HFF-Myc (cell line): ENCODE measurements around the gene LSM14B.

Experiments used
- DNase-seq: peaks from one replicate; pipeline ENCODE4 v3.0.0-alpha.2; 2011; ENCODE audit warnings: low read depth; ENCODE audit errors: extremely low read depth
- H3K4me3 ChIP-seq: replicated peaks from 2 replicates; pipeline ENCODE4 v1.5.1; 2011; ENCODE audit warnings: low read depth, mild to moderate bottlenecking, control low read depth, low read length
- TF ChIP-seq, protein P1 (sequence below): IDR thresholded peaks from 2 replicates; pipeline ENCODE4 v1.5.1; 2012; ENCODE audit warnings: mild to moderate bottlenecking, low read depth, low read length, control low read depth; ENCODE audit errors: missing control alignments

LSM14B gene

DNA sequence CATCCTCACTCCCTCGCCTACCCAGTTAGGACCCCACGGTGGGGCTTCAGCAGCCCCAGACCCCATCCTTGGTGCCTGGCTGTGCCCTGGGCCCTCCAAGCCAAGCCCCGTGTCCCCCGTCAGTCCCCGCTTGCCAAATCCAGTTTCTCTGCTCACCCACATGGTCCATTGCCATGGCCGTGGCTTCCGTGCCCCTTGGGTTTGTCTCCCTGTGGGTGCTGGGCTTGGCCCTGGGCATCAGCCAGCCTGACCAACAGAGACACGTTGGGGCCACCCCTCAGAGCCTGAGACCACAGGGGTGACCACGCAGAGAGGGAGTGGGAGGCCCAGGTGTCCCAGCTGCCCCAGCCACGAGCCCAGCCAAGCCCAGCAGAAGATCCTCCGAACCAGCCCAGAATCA is 28.9 kb downstream of the LSM14B start:
- no peak overlapping the region for H3K4me3 ChIP-seq
- TF ChIP-seq, protein P1, sequence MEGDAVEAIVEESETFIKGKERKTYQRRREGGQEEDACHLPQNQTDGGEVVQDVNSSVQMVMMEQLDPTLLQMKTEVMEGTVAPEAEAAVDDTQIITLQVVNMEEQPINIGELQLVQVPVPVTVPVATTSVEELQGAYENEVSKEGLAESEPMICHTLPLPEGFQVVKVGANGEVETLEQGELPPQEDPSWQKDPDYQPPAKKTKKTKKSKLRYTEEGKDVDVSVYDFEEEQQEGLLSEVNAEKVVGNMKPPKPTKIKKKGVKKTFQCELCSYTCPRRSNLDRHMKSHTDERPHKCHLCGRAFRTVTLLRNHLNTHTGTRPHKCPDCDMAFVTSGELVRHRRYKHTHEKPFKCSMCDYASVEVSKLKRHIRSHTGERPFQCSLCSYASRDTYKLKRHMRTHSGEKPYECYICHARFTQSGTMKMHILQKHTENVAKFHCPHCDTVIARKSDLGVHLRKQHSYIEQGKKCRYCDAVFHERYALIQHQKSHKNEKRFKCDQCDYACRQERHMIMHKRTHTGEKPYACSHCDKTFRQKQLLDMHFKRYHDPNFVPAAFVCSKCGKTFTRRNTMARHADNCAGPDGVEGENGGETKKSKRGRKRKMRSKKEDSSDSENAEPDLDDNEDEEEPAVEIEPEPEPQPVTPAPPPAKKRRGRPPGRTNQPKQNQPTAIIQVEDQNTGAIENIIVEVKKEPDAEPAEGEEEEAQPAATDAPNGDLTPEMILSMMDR = no peak
- no peak for DNase-seq

DNA sequence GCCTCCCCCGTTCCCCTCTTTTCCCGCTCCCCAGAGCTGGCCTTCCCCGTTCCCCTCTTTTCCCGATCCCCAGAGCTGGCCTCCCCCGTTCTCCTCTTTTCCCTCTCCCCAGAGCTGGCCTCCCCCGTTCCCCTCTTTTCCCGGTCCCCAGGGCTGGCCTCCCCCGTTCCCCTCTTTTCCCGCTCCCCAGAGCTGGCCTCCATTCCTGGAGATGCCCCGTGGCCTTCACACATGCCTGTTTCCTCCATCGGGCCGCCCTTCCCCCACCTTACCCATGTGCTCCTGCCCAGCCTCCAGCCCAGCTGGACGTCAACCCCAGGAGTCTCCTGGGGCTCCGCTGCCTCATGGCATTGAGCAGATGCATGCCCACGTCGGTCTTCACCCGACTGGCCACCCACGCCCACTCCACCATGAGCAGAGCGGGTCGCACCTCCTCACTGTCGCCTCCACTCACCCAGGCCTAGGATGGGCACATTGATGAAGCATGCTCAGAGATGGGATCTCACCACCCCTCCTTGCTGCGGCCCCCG is 29.6 kb downstream of the LSM14B start:
- DNase-seq = no peak
- TF ChIP-seq, protein P1 = no peak
- no peak overlapping the region for H3K4me3 ChIP-seq

DNA sequence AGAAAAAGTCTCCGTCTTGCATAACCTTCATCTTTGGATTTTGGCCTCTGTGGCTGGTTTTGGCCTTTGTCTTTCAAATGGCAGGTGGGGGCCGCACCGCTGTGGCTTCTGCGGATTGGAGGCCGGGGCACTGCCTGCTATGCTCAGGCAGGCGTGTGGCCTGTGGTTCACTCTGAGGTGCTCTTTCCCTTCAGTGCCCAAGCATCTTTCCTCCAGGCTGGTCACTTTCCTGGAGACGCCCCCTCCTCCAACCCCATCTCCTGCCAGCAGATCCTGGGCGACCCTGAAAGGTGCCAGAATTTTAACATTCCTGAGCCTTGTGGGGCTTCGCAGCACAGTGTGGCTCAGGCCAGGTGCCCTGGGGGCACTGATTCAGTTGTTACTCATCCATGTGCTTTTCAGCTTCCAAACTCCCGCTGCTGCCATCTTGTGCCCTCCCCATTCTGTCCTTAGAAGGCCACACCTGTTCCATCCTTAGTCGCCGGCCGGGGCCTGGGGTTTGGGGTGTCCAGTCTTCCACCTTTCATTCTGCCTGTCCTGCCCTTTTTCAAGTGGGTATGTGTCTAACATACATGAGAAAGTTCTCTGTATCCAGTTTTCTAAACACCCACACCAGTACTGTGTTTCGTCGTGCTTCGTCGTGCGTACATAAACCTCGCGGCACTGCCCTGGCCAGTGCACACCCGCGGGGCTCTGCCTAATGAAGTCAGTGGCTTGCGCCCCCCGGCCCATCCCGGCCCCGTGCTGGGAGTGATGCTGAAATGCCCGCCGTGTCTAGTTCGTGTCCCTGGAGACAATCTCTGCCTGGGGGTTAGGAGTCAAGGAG is 33.4 kb downstream of the LSM14B start:
- DNase-seq = no peak
- TF ChIP-seq, protein P1 = no peak
- H3K4me3 ChIP-seq = no peak overlapping the region

DNA sequence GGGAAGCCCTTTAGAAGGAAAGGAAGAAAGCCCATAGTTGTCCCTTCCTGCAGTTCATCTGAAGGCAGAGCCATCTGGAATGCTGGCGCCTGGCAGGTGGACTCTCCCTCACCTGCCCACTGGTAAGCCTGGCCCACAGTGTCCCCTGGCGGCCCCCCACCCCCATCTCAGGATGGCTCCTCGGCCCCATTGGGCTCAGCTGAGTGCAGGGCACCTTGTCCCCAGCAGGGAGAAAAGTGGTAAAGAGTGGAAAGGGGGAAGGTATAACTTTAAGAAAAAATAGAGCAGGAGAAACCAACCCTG is 33.9 kb downstream of the LSM14B start:
- TF ChIP-seq, protein P1 = no peak
- no peak for DNase-seq
- H3K4me3 ChIP-seq = no peak overlapping the region

DNA sequence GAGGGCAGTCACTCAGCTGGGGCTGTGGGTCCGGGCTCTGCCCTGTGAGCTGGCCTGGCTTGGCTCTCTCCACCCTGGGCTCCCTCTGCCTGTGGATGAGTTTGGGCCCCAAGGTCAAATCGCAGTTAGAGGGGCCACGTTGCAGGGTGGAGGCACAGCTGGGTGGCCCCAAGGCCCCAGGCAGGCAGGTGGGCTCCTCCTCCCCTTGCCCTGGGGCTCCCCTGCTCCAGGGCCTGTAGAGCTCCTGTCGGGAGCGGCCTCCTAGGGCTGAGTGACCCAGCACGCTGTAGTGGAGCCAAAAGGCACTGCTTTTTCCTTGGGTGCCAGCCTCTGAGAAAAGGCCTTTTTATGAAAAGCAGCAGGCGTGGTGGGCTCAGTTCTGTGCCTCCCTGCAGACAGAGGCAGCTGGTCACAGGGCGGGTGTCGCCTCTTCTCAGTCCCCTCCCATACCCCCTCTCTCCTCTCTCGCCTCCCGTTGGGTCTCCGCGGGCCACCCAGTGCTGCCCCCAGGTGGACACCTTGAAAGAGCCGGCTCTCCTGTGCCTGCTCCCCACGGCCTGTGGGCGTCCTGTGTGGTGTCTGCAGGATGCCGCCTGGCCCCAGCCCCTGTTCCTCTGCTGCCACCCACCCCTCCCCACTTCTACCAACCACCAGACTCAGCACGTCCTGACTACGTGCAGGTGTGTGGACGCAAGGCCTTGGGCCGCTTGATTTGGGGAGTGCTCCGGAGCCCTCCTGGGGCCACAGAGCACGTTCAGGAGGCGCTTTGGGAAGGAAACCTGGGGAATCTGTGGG is 34.5 kb downstream of the LSM14B start:
- TF ChIP-seq, protein P1 = peak; percentile 74
- no peak for DNase-seq
- H3K4me3 ChIP-seq = no peak overlapping the region

DNA sequence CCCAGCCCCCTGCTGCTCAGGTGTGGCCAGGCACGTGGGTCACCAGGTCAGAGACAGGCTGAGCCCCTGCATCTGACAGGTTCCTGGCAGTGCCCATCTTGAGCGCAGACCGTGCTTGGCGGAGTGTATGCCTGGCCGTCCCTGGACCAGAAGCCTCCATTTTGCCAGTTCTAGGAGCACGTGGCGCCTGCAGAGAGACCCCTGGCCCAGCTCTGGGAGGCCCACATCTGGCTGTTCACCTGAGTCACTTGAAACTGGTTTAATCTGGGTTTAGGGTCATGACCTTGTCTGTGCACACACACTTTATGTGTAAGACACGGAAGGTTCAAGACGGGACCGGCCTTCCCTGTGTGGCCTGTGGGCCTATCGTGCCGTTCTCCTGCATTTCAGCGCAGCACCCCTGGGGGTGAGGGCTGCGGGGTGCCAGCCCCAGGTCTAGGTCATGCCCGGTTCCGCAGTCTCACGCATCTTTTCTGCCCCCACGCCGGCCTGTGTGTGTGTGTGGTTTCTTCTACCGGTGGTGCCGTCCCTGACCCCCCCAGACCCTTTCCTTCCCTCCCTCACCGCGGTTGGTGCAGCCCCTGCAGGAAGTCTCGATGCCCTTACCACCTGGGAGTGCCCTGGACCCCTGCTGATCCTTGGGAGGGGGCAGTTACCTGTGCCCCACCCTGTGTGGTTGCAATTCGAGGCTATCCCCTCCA is 35.3 kb downstream of the LSM14B start:
- TF ChIP-seq, protein P1 = no peak
- no peak for DNase-seq
- no peak overlapping the region for H3K4me3 ChIP-seq
